Middle frontal gyrus (tissue), 1 donor: Measurements from ENCODE around the gene POU4F1.

ENCODE experiments used
- DNase-seq: peaks from one replicate; pipeline ENCODE4 v3.0.0-alpha.2; 2015; ENCODE audit warnings: low spot score; ENCODE audit errors: extremely low spot score

Gene POU4F1

GRCh38 chr13:78607409-78608251, 4.3 kb upstream of the POU4F1 start:
- DNase-seq: no peak

- DNase-seq: no peak
Observed at GRCh38 chr13:78606471-78607408, 3.4 kb upstream of the POU4F1 start.

GRCh38 chr13:78604782-78605611, 1.6 kb upstream of the POU4F1 start:
- DNase-seq: no peak

- no peak for DNase-seq
Observed at GRCh38 chr13:78602561-78603239, 652 bp downstream of the POU4F1 start.

- DNase-seq: no peak
Observed at GRCh38 chr13:78601874-78602560, 1.3 kb downstream of the POU4F1 start.

GRCh38 chr13:78601124-78601873, 2.1 kb downstream of the POU4F1 start:
- no peak for DNase-seq

- no peak for DNase-seq
Observed at GRCh38 chr13:78600280-78600883, 3.0 kb downstream of the POU4F1 start.

- no peak for DNase-seq
Observed at GRCh38 chr13:78599645-78600279, 3.6 kb downstream of the POU4F1 start.

GRCh38 chr13:78598966-78599644, 4.2 kb downstream of the POU4F1 start:
- no peak for DNase-seq

- DNase-seq: no peak
Observed at GRCh38 chr13:78598116-78598781, 5.1 kb downstream of the POU4F1 start.

GRCh38 chr13:78597602-78597932, 5.8 kb downstream of the POU4F1 start:
- DNase-seq: no peak

- DNase-seq: no peak
Observed at GRCh38 chr13:78596736-78597601, 6.4 kb downstream of the POU4F1 start.

- DNase-seq: no peak
Observed at GRCh38 chr13:78596399-78596735, 7.0 kb downstream of the POU4F1 start.

- no peak for DNase-seq
Observed at GRCh38 chr13:78595495-78596398, 7.6 kb downstream of the POU4F1 start.

- no peak for DNase-seq
Observed at GRCh38 chr13:78594456-78594975, 8.8 kb downstream of the POU4F1 start.
